ENCODE measurements around the gene ZBTB7C.

ZBTB7C gene

GRCh38 chr18:48387300-48387699, 21.9 kb downstream of the ZBTB7C start:
- no peak for DNase-seq

- no peak for DNase-seq
Measured at GRCh38 chr18:48385596-48385995, 23.6 kb downstream of the ZBTB7C start.

GRCh38 chr18:48376934-48377333, 32.2 kb downstream of the ZBTB7C start:
- no peak for DNase-seq

- DNase-seq = no peak
Measured at GRCh38 chr18:48376406-48376805, 32.8 kb downstream of the ZBTB7C start.

GRCh38 chr18:48375150-48375800, 33.9 kb downstream of the ZBTB7C start:
- DNase-seq = no peak

GRCh38 chr18:48374423-48375149, 34.6 kb downstream of the ZBTB7C start:
- no peak for DNase-seq

GRCh38 chr18:48371854-48372602, 37.2 kb downstream of the ZBTB7C start:
- no peak for DNase-seq

GRCh38 chr18:48367557-48367956, 41.6 kb downstream of the ZBTB7C start:
- DNase-seq = no peak

GRCh38 chr18:48365965-48366364, 43.2 kb downstream of the ZBTB7C start:
- DNase-seq = no peak

- DNase-seq = no peak
Measured at GRCh38 chr18:48364146-48364545, 45.0 kb downstream of the ZBTB7C start.

- no peak for DNase-seq
Measured at GRCh38 chr18:48363175-48363574, 46.0 kb downstream of the ZBTB7C start.

- no peak for DNase-seq
Measured at GRCh38 chr18:48361801-48362200, 47.4 kb downstream of the ZBTB7C start.

- no peak for DNase-seq
Measured at GRCh38 chr18:48360376-48361021, 48.7 kb downstream of the ZBTB7C start.

GRCh38 chr18:48359626-48360025, 49.6 kb downstream of the ZBTB7C start:
- no peak for DNase-seq

- DNase-seq = no peak
Measured at GRCh38 chr18:48358868-48359267, 50.3 kb downstream of the ZBTB7C start.

GRCh38 chr18:48356909-48357631, 52.1 kb downstream of the ZBTB7C start:
- no peak for DNase-seq

GRCh38 chr18:48356151-48356745, 52.9 kb downstream of the ZBTB7C start:
- no peak for DNase-seq

GRCh38 chr18:48355276-48356115, 53.7 kb downstream of the ZBTB7C start:
- DNase-seq = no peak

GRCh38 chr18:48354746-48355260, 54.4 kb downstream of the ZBTB7C start:
- no peak for DNase-seq

GRCh38 chr18:48352051-48352755, 57.0 kb downstream of the ZBTB7C start:
- no peak for DNase-seq

All from activated CD4-positive, alpha-beta T cell treated with anti-CD3 and anti-CD28 coated beads, Interleukin-2, amount 50 U/mL, for 16 hours (primary cell).